IMR-90 (cell line): ENCODE results near the gene SP3. TPM values are rescaled to one million over a fixed set of nuclear protein-coding genes. Genes with fewer than 3 reads are reported as not detected.

Source experiments
- ATAC-seq: fragments of 200-7000 bp; cut with Tn5 transposase; 2 replicates; pipeline ENCODE4 v1.9.1; 2020; ENCODE audit warnings: low read depth, mild to moderate bottlenecking, moderate library complexity
- BruUV-seq: library from RNA; stranded (reverse); fragments of 400-500 nt; replicated peaks from 2 replicates; lab custom pipeline; 2021; lab: Mats Ljungman, UMichigan
- CTCF ChIA-PET: fragments of 300-600 bp; formaldehyde crosslinking; extraction: SDS; loops from one replicate; lab custom pipeline; 2021; ENCODE audit warnings: antibody characterized with exemption; lab: Yijun Ruan, JAX
- POLR2A ChIA-PET: fragments of 300-600 bp; sonication (Branson Sonifier 250); formaldehyde crosslinking; loops from one replicate; lab custom pipeline; 2022; ENCODE audit warnings: antibody characterized with exemption; ENCODE audit not compliant: unreplicated experiment; lab: Charles Lee
- DNase-seq: peaks from one replicate; pipeline ENCODE4 v3.0.0; 2013
- H2AFZ ChIP-seq: replicated peaks from 2 replicates; pipeline ENCODE3; 2013; ENCODE audit warnings: low read length, mild to moderate bottlenecking; ENCODE audit not compliant: poor library complexity
- H2AK5ac ChIP-seq: 2 replicates; pipeline ENCODE4 v1.6.1; 2013; ENCODE audit warnings: low read depth, low read length, inconsistent platforms
- H2AK9ac ChIP-seq: replicated peaks from 2 replicates; pipeline ENCODE3; 2013; ENCODE audit warnings: mild to moderate bottlenecking, low read depth, low read length, moderate library complexity; ENCODE audit not compliant: poor library complexity
- H2BK120ac ChIP-seq: 2 replicates; pipeline ENCODE4 v1.6.1; 2013; ENCODE audit warnings: low read depth, low read length, inconsistent platforms
- H2BK15ac ChIP-seq: 3 replicates; pipeline ENCODE4 v1.6.1; 2013; ENCODE audit warnings: low read depth, low read length, inconsistent platforms
- H2BK20ac ChIP-seq: 2 replicates; pipeline ENCODE4 v1.6.1; 2013; ENCODE audit warnings: low read depth, mild to moderate bottlenecking, inconsistent platforms, low read length, moderate library complexity
- H2BK5ac ChIP-seq: 2 replicates; pipeline ENCODE4 v1.6.1; 2013; ENCODE audit warnings: mild to moderate bottlenecking, low read depth, low read length, inconsistent platforms; ENCODE audit not compliant: poor library complexity, severe bottlenecking
- H3K14ac ChIP-seq: replicated peaks from 2 replicates; pipeline ENCODE4 v1.6.1; 2013; ENCODE audit warnings: low read depth, low read length, inconsistent platforms
- H3K18ac ChIP-seq: 2 replicates; pipeline ENCODE4 v1.6.1; 2013; ENCODE audit warnings: low read depth, low read length, control low read depth
- H3K23ac ChIP-seq: 2 replicates; pipeline ENCODE4 v1.6.1; 2013; ENCODE audit warnings: low read depth, low read length, inconsistent platforms
- H3K27ac ChIP-seq: 2 replicates; pipeline ENCODE4 v1.5.1; 2013; ENCODE audit warnings: mild to moderate bottlenecking, control low read depth, low read length; ENCODE audit not compliant: insufficient read depth
- H3K27me3 ChIP-seq: 2 replicates; pipeline ENCODE4 v1.6.1; 2013; ENCODE audit warnings: low read length; ENCODE audit not compliant: control insufficient read depth, insufficient read depth
- H3K36me3 ChIP-seq: 2 replicates; pipeline ENCODE4 v1.6.1; 2013; ENCODE audit warnings: low read length, mixed read lengths; ENCODE audit not compliant: control insufficient read depth, insufficient read depth
- H3K4ac ChIP-seq: 2 replicates; pipeline ENCODE4 v1.6.1; 2013; ENCODE audit warnings: low read depth, low read length, inconsistent platforms
- H3K4me1 ChIP-seq: 2 replicates; pipeline ENCODE4 v1.6.1; 2013; ENCODE audit warnings: low read length, mixed read lengths; ENCODE audit not compliant: control insufficient read depth, insufficient read depth
- H3K4me2 ChIP-seq: 2 replicates; pipeline ENCODE4 v1.6.1; 2013; ENCODE audit warnings: low read depth, mild to moderate bottlenecking, control low read depth, low read length, moderate library complexity
- H3K4me3 ChIP-seq: 2 replicates; pipeline ENCODE4 v1.5.1; 2013; ENCODE audit warnings: low read depth, mild to moderate bottlenecking, control low read depth, low read length, moderate library complexity; ENCODE audit not compliant: insufficient read depth
- H3K56ac ChIP-seq: 2 replicates; pipeline ENCODE4 v1.6.1; 2013; ENCODE audit warnings: low read length, inconsistent platforms; ENCODE audit not compliant: insufficient read depth; ENCODE audit errors: extremely low read depth
- H3K79me1 ChIP-seq, 2 experiments: 2 replicates each; pipeline ENCODE4 v1.6.1; 2013; ENCODE audit warnings: low read length in 2 of 2, inconsistent platforms in 1 of 2, low read depth in 1 of 2
- H3K9ac ChIP-seq: 2 replicates; pipeline ENCODE4 v1.6.1; 2013; ENCODE audit warnings: low read depth, low read length, control low read depth
- H3K9me1 ChIP-seq: 2 replicates; pipeline ENCODE4 v1.6.1; 2013; ENCODE audit warnings: low read length, inconsistent platforms; ENCODE audit not compliant: insufficient read depth
- H3K9me3 ChIP-seq: 2 replicates; pipeline ENCODE4 v1.6.1; 2013; ENCODE audit warnings: low read length; ENCODE audit not compliant: control insufficient read depth, insufficient read depth
- H4K20me1 ChIP-seq: 2 replicates; pipeline ENCODE4 v1.6.1; 2013; ENCODE audit warnings: low read length, inconsistent platforms; ENCODE audit not compliant: insufficient read depth
- H4K5ac ChIP-seq: 2 replicates; pipeline ENCODE4 v1.6.1; 2013; ENCODE audit warnings: mild to moderate bottlenecking, low read depth, low read length, control low read depth
- H4K8ac ChIP-seq, 2 experiments: 2 replicates each; pipeline ENCODE4 v1.6.1; 2013; ENCODE audit warnings: low read depth in 2 of 2, low read length in 2 of 2, control low read depth in 1 of 2, inconsistent platforms in 1 of 2
- H4K91ac ChIP-seq: 2 replicates; pipeline ENCODE4 v1.6.1; 2013; ENCODE audit warnings: low read depth, low read length, inconsistent platforms; ENCODE audit not compliant: insufficient read depth
- CEBPB ChIP-seq: IDR thresholded peaks from 2 replicates; pipeline ENCODE4 v1.6.1; 2012; ENCODE audit warnings: low read depth, low read length, improper control_type of control experiment
- RAD21 ChIP-seq: IDR thresholded peaks from 2 replicates; pipeline ENCODE4 v1.6.1; 2012; ENCODE audit warnings: low read length, improper control_type of control experiment
- WGBS, 2 experiments: methylation state at CpG; one replicate each; pipeline versions ENCODE4 v1.1.5 to v1.1.7; 2013; ENCODE audit warnings: missing lambda C conversion rate in 2 of 2; ENCODE audit not compliant: insufficient read length in 1 of 2; ENCODE audit errors: extremely low coverage in 2 of 2; 5-methylcytosine and 5-hydroxymethylcytosine counted together
- dilution Hi-C: fragments of 300-500 bp; cut with HindIII; formaldehyde crosslinking; loops from one replicate; pipeline ENCODE4 v1.14.3; 2018; ENCODE audit warnings: low sequenced_read_pairs; ENCODE audit not compliant: unreplicated experiment
- in situ Hi-C: fragments of 300-500 bp; cut with MboI; formaldehyde crosslinking; loops from 3 replicates; pipeline ENCODE4 v1.14.3; 2019; ENCODE audit warnings: low sequenced_read_pairs, inconsistent platforms, mixed read lengths
- intact Hi-C: fragments of 100-400 bp; cut with micrococcal nuclease; formaldehyde crosslinking; loops from 2 replicates; pipeline ENCODE4 v1.10.0; 2022
- polyA plus RNA-seq, 3 experiments: library from polyadenylated mRNA; depleted of rRNA; stranded (reverse); fragments of >200 nt; gene quantifications; 2 replicates each; pipeline ENCODE4 v1.2.3, GENCODE V29; 2012; ENCODE audit warnings: low replicate concordance in 1 of 3
- total RNA-seq: library from RNA; depleted of rRNA; stranded (reverse); fragments of >200 nt; gene quantifications from 2 replicates; pipeline ENCODE4 v1.2.3, GENCODE V29; 2012
- TF ChIP-seq, protein P1 (sequence below): conservative IDR thresholded peaks from 2 replicates; pipeline ENCODE4 v1.5.1; 2012; ENCODE audit warnings: mild to moderate bottlenecking, low read depth, low read length, improper control_type of control experiment

The SP3 gene
- total and polyA plus RNA-seq, 2 of the 4 experiments (the other 2 are of a cell fraction), result 26.7 to 136 TPM

DNA sequence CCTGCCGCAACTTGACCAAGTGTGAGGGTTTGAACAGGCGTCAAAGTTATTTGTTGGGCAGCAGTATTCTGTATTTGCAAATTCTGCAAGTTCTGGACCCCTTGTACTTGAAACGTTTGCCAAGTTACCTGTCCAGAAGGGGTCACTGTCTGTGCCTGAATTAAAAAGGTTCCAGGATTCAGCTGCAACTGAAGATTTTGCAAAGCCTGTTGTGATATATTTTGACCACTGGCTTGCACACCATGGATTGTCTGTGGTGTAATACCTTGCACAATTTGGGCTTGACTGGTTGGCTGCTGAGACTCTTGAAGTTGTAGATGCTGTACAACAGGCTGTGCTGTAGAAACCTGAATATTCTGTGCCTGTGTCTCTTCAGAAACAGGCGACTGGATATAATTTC lies 10.2 kb downstream of the SP3 start:
- dilution Hi-C loops (no loop called here), intact Hi-C loops (no loop called here), in situ Hi-C loops (no loop called here)
- Histone ChIP-seq H3K9me1 (0 out of 2 replicates have a peak, but pooled peaks cover 2% of the 10 kb centered on the region), H3K36me3 (peaks cover 26% of the 10 kb centered on the region), H2BK5ac (no peak overlapping the region), H2AK9ac (no peak overlapping the region), H3K18ac (no peak overlapping the region), H4K5ac (no peak overlapping the region), H3K56ac (no peak overlapping the region), H3K4ac (no peak overlapping the region), H2AFZ (no peak overlapping the region), H3K4me3 (no peak overlapping the region), H3K79me1 (peaks cover 14 to 41% of the 10 kb centered on the region in 2 experiments), H3K23ac (no peak overlapping the region), H3K9me3 (no peaks in the 10 kb centered on the region), H2BK15ac (no peak overlapping the region), H2BK20ac (no peak overlapping the region), H3K14ac (no peak overlapping the region), H2AK5ac (no peak overlapping the region), H3K9ac (no peak overlapping the region), H2BK120ac (no peak overlapping the region), H3K27ac (no peak overlapping the region), H4K91ac (no peak overlapping the region), H3K4me1 (peaks cover 7% of the 10 kb centered on the region), H4K8ac (no peak overlapping the region), H3K27me3 (no peaks in the 10 kb centered on the region), H3K4me2 (no peak overlapping the region), H4K20me1 (peaks cover 73% of the 10 kb centered on the region)
- WGBS, 2 experiments, result 96% methylated on average over 3 of the region's 4 CpGs; no CpG with 5 or more reads in 1 of the 2 experiments
- no peak for TF ChIP-seq CEBPB
- no peak for TF ChIP-seq RAD21
- TF ChIP-seq, protein P1, sequence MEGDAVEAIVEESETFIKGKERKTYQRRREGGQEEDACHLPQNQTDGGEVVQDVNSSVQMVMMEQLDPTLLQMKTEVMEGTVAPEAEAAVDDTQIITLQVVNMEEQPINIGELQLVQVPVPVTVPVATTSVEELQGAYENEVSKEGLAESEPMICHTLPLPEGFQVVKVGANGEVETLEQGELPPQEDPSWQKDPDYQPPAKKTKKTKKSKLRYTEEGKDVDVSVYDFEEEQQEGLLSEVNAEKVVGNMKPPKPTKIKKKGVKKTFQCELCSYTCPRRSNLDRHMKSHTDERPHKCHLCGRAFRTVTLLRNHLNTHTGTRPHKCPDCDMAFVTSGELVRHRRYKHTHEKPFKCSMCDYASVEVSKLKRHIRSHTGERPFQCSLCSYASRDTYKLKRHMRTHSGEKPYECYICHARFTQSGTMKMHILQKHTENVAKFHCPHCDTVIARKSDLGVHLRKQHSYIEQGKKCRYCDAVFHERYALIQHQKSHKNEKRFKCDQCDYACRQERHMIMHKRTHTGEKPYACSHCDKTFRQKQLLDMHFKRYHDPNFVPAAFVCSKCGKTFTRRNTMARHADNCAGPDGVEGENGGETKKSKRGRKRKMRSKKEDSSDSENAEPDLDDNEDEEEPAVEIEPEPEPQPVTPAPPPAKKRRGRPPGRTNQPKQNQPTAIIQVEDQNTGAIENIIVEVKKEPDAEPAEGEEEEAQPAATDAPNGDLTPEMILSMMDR, result no peak
- ATAC-seq (no peak), DNase-seq (no peak)
- no TSS peak for BruUV-seq
- ChIA-PET CTCF (no interaction called here), POLR2A (no interaction called here)
